H1 (cell line): Measurements from ENCODE around the gene ZNF213. TPM values are rescaled to one million over a fixed set of nuclear protein-coding genes. Genes with fewer than 3 reads are reported as not detected.

Experiments
- BACH1 ChIP-seq: IDR thresholded peaks from 2 replicates; pipeline ENCODE4 v1.6.1; 2012; ENCODE audit warnings: low read length, improper control_type of control experiment
- CREB1 ChIP-seq: IDR thresholded peaks from 2 replicates; pipeline ENCODE4 v1.6.1; 2012; ENCODE audit warnings: inconsistent platforms
- CTCF ChIP-seq, 3 experiments: IDR thresholded peaks; 1 replicate in 2 of 3; 2 replicates in 1 of 3; pipeline versions ENCODE4 v1.5.1 to v1.6.1; 2011; ENCODE audit warnings: low read length in 3 of 3, mild to moderate bottlenecking in 3 of 3, inconsistent platforms in 2 of 3, low read depth in 1 of 3, moderate library complexity in 1 of 3; ENCODE audit not compliant: insufficient read depth in 1 of 3; ENCODE audit errors: control extremely low read depth in 1 of 3
- EGR1 ChIP-seq: IDR thresholded peaks from 2 replicates; pipeline ENCODE4 v1.6.1; 2011; ENCODE audit warnings: low read depth, low read length, borderline replicate concordance
- EP300 ChIP-seq, 2 experiments: IDR thresholded peaks; 1 replicate in 1 of 2; 2 replicates in 1 of 2; pipeline ENCODE4 v1.6.1; 2011 to 2012; ENCODE audit warnings: low read depth in 2 of 2, low read length in 2 of 2, mild to moderate bottlenecking in 2 of 2, borderline replicate concordance in 1 of 2, inconsistent platforms in 1 of 2, moderate library complexity in 1 of 2
- EZH2 ChIP-seq: fragments of 200-600 bp; sonication (generic); IDR thresholded peaks from 2 replicates; pipeline ENCODE4 v1.7.1; 2012; ENCODE audit warnings: low read depth, mild to moderate bottlenecking, moderate library complexity, low read length, inconsistent platforms; ENCODE audit not compliant: severe bottlenecking
- FOSL1 ChIP-seq: IDR thresholded peaks from 2 replicates; pipeline ENCODE4 v1.6.1; 2011; ENCODE audit warnings: mild to moderate bottlenecking, low read depth, low read length, moderate library complexity; ENCODE audit not compliant: insufficient read depth
- GABPA ChIP-seq: IDR thresholded peaks from 2 replicates; pipeline ENCODE4 v1.6.1; 2011; ENCODE audit warnings: mild to moderate bottlenecking, low read length, moderate library complexity, borderline replicate concordance; ENCODE audit not compliant: insufficient read depth
- JUND ChIP-seq: IDR thresholded peaks from 2 replicates; pipeline ENCODE4 v1.6.1; 2011; ENCODE audit warnings: mild to moderate bottlenecking, improper control_type of control experiment, low read length
- KDM5A ChIP-seq: fragments of 200-600 bp; IDR thresholded peaks from 2 replicates; pipeline ENCODE4 v1.7.1; 2012; ENCODE audit warnings: mild to moderate bottlenecking, low read length, inconsistent platforms, mixed read lengths
- NANOG ChIP-seq: IDR thresholded peaks from 2 replicates; pipeline ENCODE4 v1.6.1; 2011; ENCODE audit warnings: low read length, low read depth, mild to moderate bottlenecking, inconsistent platforms; ENCODE audit not compliant: insufficient read depth, poor library complexity, severe bottlenecking
- POLR2AphosphoS5 ChIP-seq: IDR thresholded peaks from 2 replicates; pipeline ENCODE4 v1.6.1; 2011; ENCODE audit warnings: low read depth, low read length
- SAP30 ChIP-seq: fragments of 300-600 bp; sonication (generic); IDR thresholded peaks from 2 replicates; pipeline ENCODE4 v1.7.1; 2012; ENCODE audit warnings: low read length, moderate library complexity, mild to moderate bottlenecking, inconsistent platforms; ENCODE audit not compliant: insufficient read depth, insufficient replicate concordance
- SIRT6 ChIP-seq: IDR thresholded peaks from one replicate; pipeline ENCODE4 v1.7.1; 2012; ENCODE audit warnings: low read length, inconsistent platforms
- SIX5 ChIP-seq: IDR thresholded peaks from 2 replicates; pipeline ENCODE4 v1.6.1; 2011; ENCODE audit warnings: mild to moderate bottlenecking, low read depth, low read length
- SP2 ChIP-seq: IDR thresholded peaks from 2 replicates; pipeline ENCODE4 v1.6.1; 2012; ENCODE audit warnings: mild to moderate bottlenecking, low read length, inconsistent platforms
- SP4 ChIP-seq: IDR thresholded peaks from 2 replicates; pipeline ENCODE4 v1.6.1; 2012; ENCODE audit warnings: low read length, inconsistent platforms
- TBP ChIP-seq: IDR thresholded peaks from 2 replicates; pipeline ENCODE4 v1.6.1; 2011; ENCODE audit warnings: low read depth, low read length, improper control_type of control experiment
- TEAD4 ChIP-seq: IDR thresholded peaks from 2 replicates; pipeline ENCODE4 v1.6.1; 2012; ENCODE audit warnings: low read depth, low read length, inconsistent platforms, mixed read lengths
- USF2 ChIP-seq: IDR thresholded peaks from 2 replicates; pipeline ENCODE4 v1.6.1; 2011; ENCODE audit warnings: low read length, improper control_type of control experiment
- ZNF274 ChIP-seq: IDR thresholded peaks from 2 replicates; pipeline ENCODE4 v1.7.0; 2012; ENCODE audit warnings: low read length, borderline replicate concordance; ENCODE audit errors: extremely low read depth
- polyA plus RNA-seq, 7 experiments: library from polyadenylated mRNA; depleted of rRNA in 3 of 7; stranded (reverse) in 5 of 7; unstranded in 2 of 7; fragments of >200 nt in 5 of 7; fragments of 200-250 nt in 2 of 7; gene quantifications; 1 replicate in 5 of 7; 2 replicates in 1 of 7; 4 replicates in 1 of 7; pipeline versions ENCODE4 v1.2.1 to v1.2.3, GENCODE V29; 2011 to 2013; ENCODE audit warnings: missing spikeins in 2 of 7, mixed read lengths in 2 of 7
- total RNA-seq: library from RNA; stranded (reverse); fragmentation: NEBNext Ultra II Directional; extraction: Animal tissue kit (Norgen Biotek cat#: 25700); gene quantifications from 2 replicates; pipeline ENCODE4 v1.2.1, GENCODE V29; 2021

The ZNF213 gene
- total and polyA plus RNA-seq, 2 of the 8 experiments (the other 6 are each of a cell fraction or from before 2014, with no cell fraction given): 1.6 to 6.9 TPM

- TF ChIP-seq CTCF (IDR thresholded peaks at IDR 0.05; ENCODE audit: control extremely low read depth in 1 of 3, insufficient read depth in 1 of 3, low read depth in 1 of 3, low read length in 3 of 3) (peak; percentile 53 to 76 (median 67)), TBP (no peak; the same call in 1 of the 2 replicates), SIRT6 (no peak), KDM5A (no peak), ZNF274 (no peak), SIX5 (no peak), CREB1 (no peak), JUND (no peak), POLR2AphosphoS5 (no peak), SAP30 (peak; percentile 49), EP300 (IDR thresholded peaks at IDR 0.05; ENCODE audit: borderline replicate concordance in 1 of 2, low read depth in 2 of 2, low read length in 2 of 2) (no peak), FOSL1 (no peak), GABPA (peak; percentile 74; the same call in 1 of the 2 replicates), SP4 (peak; percentile 36; the same call in 1 of the 2 replicates), SP2 (no peak), USF2 (no peak), NANOG (no peak), BACH1 (no peak), EGR1 (no peak), TEAD4 (no peak), EZH2 (no peak)
These were observed 15.0 kb downstream of the ZNF213 start (continued) for GRCh38 chr16:3149630-3150345.
